T1000 (cell line): ENCODE measurements around the gene MOXD1.

Experiments used
- DNase-seq: peaks from one replicate; lab custom pipeline; 2025; ENCODE audit warnings: mixed read lengths; lab: John Stamatoyannopoulos, UW

MOXD1 gene

GRCh38 chr6:132399376-132400074 is 1.8 kb downstream of the MOXD1 start:
- no peak for DNase-seq

GRCh38 chr6:132395015-132395597 is 6.2 kb downstream of the MOXD1 start:
- DNase-seq, result no peak

GRCh38 chr6:132392792-132393191 is 8.5 kb downstream of the MOXD1 start:
- DNase-seq, result no peak

- DNase-seq, result no peak
Observed at GRCh38 chr6:132392270-132392646, 9.0 kb downstream of the MOXD1 start.

- DNase-seq, result no peak
Observed at GRCh38 chr6:132391391-132392269, 9.6 kb downstream of the MOXD1 start.

- DNase-seq, result no peak
Observed at GRCh38 chr6:132390451-132390850, 10.8 kb downstream of the MOXD1 start.

- no peak for DNase-seq
Observed at GRCh38 chr6:132390017-132390416, 11.3 kb downstream of the MOXD1 start.

GRCh38 chr6:132388291-132388690 is 13.0 kb downstream of the MOXD1 start:
- no peak for DNase-seq

- no peak for DNase-seq
Observed at GRCh38 chr6:132382630-132383175, 18.6 kb downstream of the MOXD1 start.

GRCh38 chr6:132381381-132381780 is 19.9 kb downstream of the MOXD1 start:
- no peak for DNase-seq

- no peak for DNase-seq
Observed at GRCh38 chr6:132380358-132381029, 20.8 kb downstream of the MOXD1 start.

GRCh38 chr6:132369526-132369925 is 31.7 kb downstream of the MOXD1 start:
- no peak for DNase-seq

GRCh38 chr6:132368916-132369481 is 32.3 kb downstream of the MOXD1 start:
- DNase-seq, result no peak

- no peak for DNase-seq
Observed at GRCh38 chr6:132365281-132365907, 35.9 kb downstream of the MOXD1 start.

- DNase-seq, result no peak
Observed at GRCh38 chr6:132364306-132365074, 36.8 kb downstream of the MOXD1 start.

- no peak for DNase-seq
Observed at GRCh38 chr6:132362442-132363185, 38.7 kb downstream of the MOXD1 start.

- DNase-seq, result no peak
Observed at GRCh38 chr6:132361101-132361500, 40.2 kb downstream of the MOXD1 start.

GRCh38 chr6:132359886-132360285 is 41.4 kb downstream of the MOXD1 start:
- DNase-seq, result no peak

- DNase-seq, result no peak
Observed at GRCh38 chr6:132357120-132357519, 44.2 kb downstream of the MOXD1 start.
